ENCODE data around the gene NAT16.
A peak's percentile ranks its signal among the peaks of the same experiment; 100 is the strongest.
"Not testable (repeated sequence)": the region's sequence is repeated elsewhere in the genome, so short reads cannot be mapped to it uniquely, and the experiment has no call there.

Gene NAT16

DNA sequence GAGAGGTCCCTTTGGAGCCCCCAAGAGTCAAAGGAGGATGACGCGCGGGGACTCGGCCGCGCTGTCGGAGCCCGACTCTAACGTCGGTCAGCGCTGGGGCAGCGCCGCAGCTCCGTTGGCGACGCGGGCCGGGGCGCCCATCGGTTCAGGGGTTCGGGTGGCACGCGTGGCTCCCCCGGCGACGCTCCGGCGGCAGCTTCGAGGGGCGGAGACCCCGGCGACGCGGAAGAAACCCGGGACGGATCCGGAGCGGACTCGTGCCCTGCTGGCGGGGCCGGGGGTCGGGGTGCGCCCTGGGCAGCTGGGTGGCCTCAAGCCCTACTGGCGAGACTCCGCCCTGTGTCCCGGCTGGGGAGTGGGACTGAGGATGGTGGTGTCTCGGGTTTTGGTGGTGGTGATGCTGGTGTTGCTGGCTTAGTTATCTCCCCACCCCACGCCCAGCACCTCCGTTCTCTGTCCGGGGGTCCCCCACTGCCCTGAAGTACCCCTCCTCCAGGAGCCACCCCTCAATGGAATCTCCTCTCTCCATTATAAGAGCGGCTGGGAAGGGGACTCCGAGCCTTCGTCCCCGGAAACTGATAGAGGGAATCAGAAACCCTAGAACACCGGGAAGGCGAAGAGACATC, at the start of gene NAT16:
TSS of gene NAT16 (minus strand) at position 164 of the 626 bp plus-strand sequence. CDS start 5,486 bp downstream, outside the sequence.
- DNase-seq (ENCODE audit: low spot score) = no peak

GRCh38 chr7:101226721-101227120, 46.6 kb upstream of the NAT16 start:
- DNase-seq (ENCODE audit: low spot score) = peak; percentile 55

DNA sequence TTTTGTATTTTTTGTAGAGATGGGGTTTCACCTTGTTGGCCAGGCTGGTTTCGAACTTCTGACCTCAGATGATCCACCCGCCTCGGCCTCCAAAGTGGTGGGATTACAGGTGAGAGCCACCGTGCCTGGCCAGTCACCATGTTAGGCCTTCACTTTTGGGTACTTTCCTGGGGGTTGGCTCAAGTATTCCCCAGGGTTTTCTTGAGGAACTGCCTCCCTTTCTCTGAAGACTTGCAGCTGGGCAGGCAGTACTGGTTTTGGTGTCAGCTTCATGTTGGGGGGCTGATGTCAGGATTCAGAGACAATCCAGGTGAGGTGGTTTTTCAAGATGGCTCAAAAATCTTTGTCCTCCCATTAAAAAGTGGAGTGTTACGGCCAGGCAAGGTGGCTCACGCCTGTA, 45.6 kb upstream of the NAT16 start:
- DNase-seq (ENCODE audit: low spot score) = no peak

DNA sequence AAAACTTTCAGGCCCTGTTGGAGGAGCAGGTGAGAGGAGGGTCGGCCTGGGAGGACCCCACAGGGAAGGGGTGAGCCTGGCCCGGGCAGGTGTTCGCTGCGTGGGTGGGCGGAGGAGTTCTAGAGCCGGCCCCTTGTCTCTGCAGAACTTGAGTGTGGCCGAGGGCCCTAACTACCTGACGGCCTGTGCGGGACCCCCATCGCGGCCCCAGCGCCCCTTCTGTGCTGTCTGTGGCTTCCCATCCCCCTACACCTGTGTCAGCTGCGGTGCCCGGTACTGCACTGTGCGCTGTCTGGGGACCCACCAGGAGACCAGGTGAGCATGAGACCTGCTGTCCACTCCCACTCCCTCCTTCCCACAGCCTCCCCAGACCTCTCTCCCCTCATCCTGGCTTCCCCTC, 43.4 kb upstream of the NAT16 start:
- no peak for DNase-seq (ENCODE audit: low spot score)

DNA sequence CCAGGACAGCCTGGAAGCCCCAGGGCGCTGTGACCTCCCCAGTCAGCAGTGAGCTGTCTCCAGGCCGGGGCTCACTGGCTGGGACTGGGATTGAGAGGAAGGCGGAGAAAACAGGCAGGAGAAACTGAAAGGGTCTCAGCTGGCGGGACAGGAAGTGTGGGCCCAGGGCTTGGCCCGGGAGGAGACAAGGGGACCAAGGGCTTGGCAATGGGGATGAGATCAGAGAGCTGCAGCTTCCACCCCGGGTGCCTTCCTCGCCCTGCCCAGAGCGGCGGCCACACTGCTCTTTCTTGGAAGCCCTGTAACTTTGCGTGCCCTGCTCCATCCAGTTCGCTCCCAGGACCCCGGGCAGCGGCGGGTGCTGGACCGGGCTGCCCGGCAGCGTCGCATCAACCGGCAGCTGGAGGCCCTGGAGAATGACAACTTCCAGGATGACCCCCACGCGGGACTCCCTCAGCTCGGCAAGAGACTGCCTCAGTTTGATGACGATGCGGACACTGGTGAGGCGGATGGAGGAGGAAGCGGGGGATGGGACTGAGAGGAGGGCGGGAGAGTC, 42.3 kb upstream of the NAT16 start:
- DNase-seq (ENCODE audit: low spot score) = no peak

DNA sequence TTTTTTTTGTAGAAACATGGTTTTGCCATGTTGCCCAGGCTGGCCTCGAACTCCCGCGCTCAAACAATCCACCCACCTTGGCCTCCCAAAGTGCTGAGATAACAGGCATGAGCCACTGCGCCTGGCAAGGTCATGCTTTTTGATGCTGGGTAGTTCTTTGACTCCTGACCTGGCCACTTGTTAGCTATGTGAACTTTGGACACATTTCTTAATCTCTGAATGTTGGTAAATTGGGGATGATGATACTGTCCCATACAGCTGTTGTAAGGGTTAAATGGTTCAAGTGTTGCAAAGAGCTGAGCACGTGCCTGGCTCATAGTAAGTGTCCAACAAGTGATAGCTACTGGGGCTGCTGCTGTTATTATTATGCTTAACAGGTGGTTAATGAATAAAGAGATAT, 40.2 kb upstream of the NAT16 start:
- DNase-seq (ENCODE audit: low spot score) = no peak

DNA sequence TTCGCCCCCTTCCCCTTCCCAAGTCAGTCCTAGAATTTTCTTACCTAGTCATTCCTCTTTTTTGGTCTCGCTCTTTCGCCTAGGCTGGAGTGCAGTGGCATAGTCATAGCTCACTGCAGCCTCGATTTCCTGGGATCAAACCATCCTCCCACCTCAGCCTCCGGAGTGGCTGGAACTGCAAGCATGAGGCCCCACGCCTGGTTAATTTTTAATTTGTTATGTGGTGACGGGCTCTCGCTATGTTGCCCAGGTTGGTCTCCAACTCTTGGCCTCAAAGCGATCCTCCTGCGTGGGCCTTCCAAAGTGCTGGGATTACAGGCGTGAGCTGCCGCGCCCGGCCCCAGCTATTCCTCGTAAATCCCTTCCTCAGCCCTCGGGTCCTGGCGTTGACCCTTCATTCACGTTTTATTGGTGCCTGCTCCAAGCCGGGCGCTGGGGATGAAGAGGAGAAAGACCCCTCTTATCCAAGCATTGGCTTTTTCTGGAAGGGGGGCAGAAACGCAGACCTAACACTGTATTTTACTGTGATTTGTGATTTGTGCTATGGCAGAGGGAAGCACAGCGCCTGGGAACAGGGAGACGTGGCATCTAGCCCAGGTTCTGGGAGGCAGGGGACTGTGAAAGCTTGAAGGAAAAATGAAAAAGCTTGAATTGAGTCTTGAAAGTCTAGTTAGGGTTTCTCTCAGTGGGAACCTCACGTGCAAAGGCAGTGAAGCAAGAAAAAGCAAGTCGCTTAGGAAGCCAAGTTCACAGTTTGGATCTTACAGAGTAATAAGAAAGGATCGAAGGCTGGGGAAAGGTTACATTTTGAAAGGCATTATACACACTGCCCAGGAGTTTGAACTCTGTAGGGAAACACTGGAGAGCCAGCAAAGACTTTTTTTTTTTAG, 38.4 kb upstream of the NAT16 start:
- DNase-seq (ENCODE audit: low spot score) = no peak

DNA sequence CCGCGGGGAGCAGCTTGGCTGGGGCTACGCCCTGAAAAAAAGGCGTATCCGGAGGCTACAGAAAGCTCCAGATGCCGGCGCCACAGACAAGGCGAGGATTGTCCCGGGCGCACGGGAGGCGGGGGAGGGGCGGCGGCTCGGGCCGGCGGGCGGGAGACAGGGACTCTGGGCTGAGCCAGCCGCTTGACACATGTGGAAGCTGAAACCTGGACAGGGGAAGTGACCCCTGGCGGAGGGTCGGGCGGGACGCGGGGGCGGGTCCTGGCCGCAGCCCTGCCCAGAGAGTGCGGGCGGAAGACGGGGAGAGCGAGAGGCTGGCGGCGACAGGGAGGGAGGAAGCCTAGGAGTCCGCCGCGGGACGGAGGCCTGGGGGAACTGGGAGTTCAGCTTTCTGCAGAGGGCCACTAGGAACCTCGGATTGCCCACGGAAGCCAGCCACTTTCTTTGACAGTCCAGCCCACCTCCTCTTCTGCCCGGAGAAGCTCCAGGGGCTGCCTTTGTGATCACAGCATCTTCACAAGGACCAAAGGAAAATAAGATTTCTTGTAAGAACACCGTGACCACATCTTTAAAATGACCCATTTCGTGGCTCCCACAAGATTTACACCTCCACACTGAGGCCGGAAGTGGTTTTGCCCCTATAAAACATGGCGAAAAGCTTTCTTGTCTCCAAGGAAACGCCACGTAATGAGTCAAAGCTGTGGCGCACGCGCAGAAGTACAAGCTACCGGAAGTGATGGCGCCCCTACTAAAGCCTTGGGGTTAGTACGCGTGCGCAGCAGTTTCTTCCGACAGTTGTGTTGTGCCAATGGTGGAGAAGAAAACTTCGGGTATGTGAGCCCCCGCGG, 37.5 kb upstream of the NAT16 start, which contains the start of the genes PLOD3 and ZNHIT1:
TSS of gene PLOD3 (minus strand) at position 194 of the 848 bp plus-strand sequence. CDS start 307 bp downstream, outside the sequence.
TSS of gene ZNHIT1 (plus strand) at position 778 of the 848 bp plus-strand sequence. CDS start at position 809, 31 bp downstream.
- peak; percentile 99 for DNase-seq (ENCODE audit: low spot score)

DNA sequence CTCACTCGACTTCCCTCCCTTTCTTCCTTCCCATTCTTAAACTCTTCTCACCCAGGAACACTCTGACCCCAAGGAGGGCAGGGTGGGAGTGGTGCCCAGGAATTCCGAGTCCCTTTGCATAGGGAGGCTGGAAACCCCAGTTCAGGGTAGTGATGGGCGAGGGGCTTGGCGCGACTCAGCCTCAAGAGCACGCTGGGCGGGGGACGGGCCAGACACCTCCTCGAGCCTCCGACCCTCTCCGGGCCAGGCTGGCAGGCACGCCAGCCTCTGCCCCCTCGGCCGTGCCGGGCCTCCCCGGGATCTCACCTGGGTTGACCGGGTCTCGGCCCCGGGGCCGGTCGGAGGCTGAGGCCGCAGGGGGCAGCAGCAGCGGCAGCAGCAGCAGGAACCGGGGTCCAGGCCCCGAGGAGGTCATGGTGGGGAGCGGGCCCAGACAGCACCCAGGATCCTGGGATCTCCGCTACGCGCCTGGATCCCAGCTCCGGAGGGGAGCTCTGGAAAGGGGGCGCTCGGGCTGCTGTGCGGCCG, 36.8 kb upstream of the NAT16 start:
- DNase-seq (ENCODE audit: low spot score) = no peak

DNA sequence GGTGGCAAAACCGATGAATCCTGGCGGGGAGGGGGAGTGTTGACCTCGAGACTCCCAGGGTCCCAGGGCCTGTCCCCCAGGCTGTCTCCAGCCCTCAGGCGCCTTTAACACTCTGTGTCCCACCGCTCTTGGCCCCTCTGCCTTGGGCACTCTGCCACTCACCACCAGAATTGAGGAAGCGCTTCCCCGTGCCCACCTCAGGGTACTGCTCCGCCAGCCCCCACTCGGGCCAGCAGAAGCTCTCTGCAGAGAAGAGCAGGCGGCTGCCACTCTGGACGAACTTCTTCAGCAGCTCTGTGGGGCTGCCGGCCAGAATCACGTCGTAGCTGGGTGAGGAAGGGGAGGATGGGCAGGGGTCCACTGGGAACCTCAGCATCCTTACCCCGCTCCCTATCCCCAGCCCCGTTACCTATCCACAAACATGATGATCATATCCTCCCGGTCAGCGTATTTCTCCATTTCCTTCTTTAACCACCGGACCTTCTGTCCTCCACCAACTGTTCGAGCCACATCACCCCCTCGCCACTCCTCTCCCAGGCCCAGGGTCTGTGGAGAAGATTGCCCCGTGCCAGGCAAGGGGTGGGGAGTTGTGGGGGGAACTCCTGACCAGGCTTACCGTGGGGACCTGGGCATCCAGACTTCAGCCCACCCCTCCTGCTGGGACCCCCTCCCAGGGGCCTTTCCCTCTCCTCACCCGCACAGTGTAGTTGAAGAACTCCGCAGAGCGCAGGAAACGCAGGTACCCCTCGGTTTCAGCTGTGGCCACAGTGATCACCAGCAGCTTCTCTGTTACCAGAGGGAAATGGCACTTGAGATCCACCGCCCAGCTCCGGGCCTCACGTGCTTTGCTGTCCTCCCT, 36.1 kb upstream of the NAT16 start:
- DNase-seq (ENCODE audit: low spot score) = peak; percentile 31

GRCh38 chr7:101212014-101212413, 31.9 kb upstream of the NAT16 start:
- DNase-seq (ENCODE audit: low spot score) = no peak

- no peak for DNase-seq (ENCODE audit: low spot score)
Measured at GRCh38 chr7:101211501-101211900, 31.4 kb upstream of the NAT16 start.

DNA sequence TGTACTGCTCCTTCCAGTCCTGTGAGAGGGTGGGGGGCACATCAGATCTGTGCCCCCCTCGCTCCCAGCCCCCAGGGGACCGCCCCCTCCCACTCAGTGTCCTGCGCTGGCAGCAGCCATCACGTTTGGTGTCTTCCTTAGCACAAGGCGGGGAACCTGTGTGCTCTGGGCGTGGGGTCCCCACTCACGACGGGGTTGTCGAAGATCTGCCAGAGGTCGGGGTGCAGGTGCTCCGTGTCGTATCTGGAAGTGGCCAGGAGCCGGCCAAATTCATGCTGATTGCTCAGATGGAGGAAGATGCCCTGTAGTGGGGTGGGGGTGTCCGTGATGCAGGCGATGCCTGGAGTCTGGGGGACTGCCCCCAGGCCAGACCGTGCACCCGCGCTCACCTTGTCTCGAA, 30.1 kb upstream of the NAT16 start:
- no peak for DNase-seq (ENCODE audit: low spot score)

- DNase-seq (ENCODE audit: low spot score) = no peak
Measured at GRCh38 chr7:101208794-101209193, 28.7 kb upstream of the NAT16 start.

- no peak for DNase-seq (ENCODE audit: low spot score)
Measured at GRCh38 chr7:101207459-101207858, 27.4 kb upstream of the NAT16 start.

DNA sequence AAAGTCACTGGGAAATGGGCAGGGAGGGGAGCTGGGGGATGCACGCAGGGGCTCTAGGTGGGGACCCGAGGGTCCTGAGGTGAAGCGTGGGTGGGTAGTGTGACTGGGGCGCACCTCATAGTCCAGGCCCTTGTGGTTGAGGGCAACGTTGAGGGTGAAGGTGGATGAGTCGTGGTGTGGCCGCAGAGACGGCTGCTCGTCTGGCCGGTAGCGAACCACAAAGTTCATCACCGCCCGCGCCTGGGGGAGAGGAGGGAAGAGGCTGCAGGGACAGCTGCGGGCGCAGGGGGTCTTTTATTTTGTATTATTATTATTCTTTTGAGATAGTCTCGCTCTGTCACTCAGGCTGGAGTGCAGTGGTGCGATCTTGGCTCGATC, 26.6 kb upstream of the NAT16 start:
- no peak for DNase-seq (ENCODE audit: low spot score)

GRCh38 chr7:101205901-101206664, 26.0 kb upstream of the NAT16 start:
- DNase-seq (ENCODE audit: low spot score) = no peak

GRCh38 chr7:101203740-101204738, 23.9 kb upstream of the NAT16 start:
- DNase-seq (ENCODE audit: low spot score) = not testable (repeated sequence)

- DNase-seq (ENCODE audit: low spot score) = no peak
Measured at GRCh38 chr7:101202603-101202918, 22.5 kb upstream of the NAT16 start.
